ENCODE data around the gene SLAMF1.
"Not testable (repeated sequence)": the region's sequence is repeated elsewhere in the genome, so short reads cannot be mapped to it uniquely, and the experiment has no call there.

The SLAMF1 gene

DNA sequence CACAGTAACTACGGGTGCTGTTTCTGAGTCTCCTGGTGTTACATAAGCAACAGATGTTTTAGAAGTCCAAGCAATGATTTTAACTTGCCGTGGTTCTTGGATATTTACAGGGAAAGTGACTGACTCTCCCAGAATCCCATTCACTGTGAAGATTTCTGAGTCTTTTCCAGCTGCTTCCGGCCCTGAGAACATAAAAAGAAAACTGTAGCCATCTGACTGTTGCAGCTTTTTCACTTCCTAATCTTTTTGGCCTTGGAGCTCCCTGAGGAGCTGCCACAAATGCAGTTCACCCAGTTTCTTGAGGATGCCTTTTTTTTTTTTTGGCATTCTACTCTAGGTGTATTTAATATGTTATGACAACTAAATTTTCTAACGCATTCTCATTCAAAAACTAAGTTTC, 81.3 kb downstream of the SLAMF1 start:
- TF ChIP-seq, protein P1, sequence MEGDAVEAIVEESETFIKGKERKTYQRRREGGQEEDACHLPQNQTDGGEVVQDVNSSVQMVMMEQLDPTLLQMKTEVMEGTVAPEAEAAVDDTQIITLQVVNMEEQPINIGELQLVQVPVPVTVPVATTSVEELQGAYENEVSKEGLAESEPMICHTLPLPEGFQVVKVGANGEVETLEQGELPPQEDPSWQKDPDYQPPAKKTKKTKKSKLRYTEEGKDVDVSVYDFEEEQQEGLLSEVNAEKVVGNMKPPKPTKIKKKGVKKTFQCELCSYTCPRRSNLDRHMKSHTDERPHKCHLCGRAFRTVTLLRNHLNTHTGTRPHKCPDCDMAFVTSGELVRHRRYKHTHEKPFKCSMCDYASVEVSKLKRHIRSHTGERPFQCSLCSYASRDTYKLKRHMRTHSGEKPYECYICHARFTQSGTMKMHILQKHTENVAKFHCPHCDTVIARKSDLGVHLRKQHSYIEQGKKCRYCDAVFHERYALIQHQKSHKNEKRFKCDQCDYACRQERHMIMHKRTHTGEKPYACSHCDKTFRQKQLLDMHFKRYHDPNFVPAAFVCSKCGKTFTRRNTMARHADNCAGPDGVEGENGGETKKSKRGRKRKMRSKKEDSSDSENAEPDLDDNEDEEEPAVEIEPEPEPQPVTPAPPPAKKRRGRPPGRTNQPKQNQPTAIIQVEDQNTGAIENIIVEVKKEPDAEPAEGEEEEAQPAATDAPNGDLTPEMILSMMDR (IDR thresholded peaks at IDR 0.05; ENCODE audit: low read depth, low read length), result no peak
- DNase-seq (ENCODE audit: extremely low read depth, low read depth), result no peak

DNA sequence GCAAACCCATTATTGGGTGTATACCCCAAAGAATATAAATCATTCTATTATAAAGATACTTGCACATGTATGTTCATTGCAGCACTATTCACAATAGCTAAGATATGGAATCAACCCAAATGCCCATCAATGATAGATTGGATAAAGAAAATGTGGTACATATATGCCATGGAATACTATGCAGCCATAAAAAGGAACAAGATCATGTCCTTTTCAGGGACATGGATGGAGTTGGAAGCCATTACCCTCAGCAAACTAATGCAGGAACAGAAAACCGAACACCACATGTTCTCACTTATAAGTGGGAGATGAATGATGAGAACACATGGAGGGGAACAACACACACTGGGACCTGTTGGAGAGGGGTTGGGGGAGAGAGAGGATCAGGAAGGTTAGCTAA, 83.6 kb downstream of the SLAMF1 start:
- DNase-seq (ENCODE audit: extremely low read depth, low read depth), result not testable (repeated sequence)

DNA sequence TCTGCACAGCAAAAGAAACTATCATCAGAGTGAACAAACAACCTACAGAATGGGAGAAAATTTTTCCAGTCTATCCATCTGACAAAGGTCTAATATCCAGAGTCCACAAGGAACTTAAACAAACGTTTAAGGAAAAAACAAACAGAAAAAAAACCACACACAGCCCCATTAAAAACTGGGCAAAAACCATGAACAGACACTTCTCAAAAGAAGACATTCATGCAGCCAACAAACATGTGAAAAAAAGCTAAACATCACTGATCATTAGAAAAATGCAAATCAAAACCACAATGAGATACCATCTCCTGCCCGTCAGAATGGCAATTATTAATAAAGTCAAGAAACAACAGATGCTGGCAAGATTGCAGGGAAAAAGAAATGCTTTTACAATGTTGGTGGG, 84.1 kb downstream of the SLAMF1 start:
- not testable (repeated sequence) for DNase-seq (ENCODE audit: extremely low read depth, low read depth)

GRCh38 chr1:160560806-160561205, 86.0 kb downstream of the SLAMF1 start:
- TF ChIP-seq, protein P1 (IDR thresholded peaks at IDR 0.05; ENCODE audit: low read depth, low read length), result no peak

DNA sequence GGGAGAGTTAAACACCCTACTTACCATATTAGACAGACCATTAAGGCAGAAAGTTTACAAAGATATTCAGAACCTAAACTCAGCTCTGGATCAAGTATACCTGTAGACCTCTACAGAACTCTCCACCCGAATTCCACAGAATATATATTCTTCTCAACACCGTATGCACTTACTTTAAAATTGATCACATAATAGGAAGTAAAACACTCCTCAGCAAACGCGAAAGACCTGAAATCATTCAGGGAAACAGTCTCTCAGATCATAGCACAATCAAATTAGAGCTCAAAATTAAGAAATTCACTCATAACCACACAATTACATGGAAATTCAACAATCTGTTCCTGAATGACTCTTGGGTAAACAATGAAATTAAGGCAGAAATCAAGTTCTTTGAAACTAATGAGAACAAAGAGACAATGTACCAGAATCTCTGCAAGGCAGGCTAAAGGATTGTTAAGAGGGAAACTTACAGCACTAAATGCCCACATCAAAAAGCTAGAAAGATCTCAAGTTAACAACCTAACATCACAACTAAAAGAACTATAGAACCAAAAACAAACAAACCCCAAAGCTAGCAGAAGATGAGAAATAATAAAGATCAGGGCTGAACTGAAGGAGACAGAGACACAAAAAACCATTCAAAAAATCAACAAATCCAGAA, 86.7 kb downstream of the SLAMF1 start:
- no peak for DNase-seq (ENCODE audit: extremely low read depth, low read depth)
- TF ChIP-seq, protein P1 (IDR thresholded peaks at IDR 0.05; ENCODE audit: low read depth, low read length), result no peak

More at GRCh38 chr1:160560806-160561205, 86.0 kb downstream of the SLAMF1 start:
- DNase-seq (ENCODE audit: extremely low read depth, low read depth), result no peak

DNA sequence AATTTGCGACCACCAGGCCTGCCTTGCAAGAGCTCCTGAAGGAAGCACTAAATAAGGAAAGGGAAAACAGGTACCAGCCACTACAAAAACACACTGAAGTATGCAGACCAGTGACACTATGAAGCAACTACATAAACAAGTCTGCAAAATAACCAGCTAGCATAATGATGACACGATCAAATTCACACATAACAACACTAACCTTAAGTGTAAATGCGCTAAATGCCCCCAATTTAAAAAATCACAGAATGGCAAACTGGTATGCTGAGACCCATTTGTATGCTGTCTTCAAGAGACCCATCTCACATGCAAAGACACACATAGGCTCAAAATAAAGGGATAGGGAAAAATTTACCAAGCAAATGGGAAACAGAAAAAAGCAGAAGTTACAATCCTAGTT, 87.4 kb downstream of the SLAMF1 start:
- DNase-seq (ENCODE audit: extremely low read depth, low read depth), result not testable (repeated sequence)

DNA sequence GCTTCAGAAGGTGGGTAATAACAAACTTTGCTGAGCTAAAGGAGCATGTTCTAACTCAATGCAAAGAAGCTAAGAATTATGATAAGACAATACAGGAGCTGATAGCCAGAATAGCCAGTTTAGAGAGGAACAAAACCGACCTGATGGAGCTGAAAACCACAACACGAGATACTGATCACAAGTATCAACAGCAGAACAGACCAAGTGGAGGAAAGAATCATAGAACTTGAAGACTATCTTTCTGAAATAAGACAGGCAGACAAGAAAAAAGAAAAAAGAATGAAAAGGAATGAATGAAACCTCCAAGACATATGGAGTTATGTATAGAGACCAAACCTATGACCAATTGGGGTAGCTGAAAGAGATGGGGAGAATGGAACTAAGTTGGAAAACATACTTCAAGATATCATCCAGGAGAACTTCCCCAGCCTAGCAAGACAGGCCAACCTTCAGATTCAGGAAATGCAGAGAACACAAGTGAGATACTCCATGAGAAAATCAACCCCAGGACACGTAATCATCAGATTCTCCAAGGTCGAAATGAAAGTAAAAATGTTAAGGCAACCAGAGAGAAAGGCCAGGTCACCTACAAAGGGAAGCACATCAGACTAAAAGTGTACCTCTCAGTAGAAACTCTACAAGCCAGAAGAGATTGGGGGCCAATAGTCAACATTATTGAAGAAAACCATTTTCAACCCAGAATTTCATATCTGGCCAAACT, 88.0 kb downstream of the SLAMF1 start:
- TF ChIP-seq, protein P1 (IDR thresholded peaks at IDR 0.05; ENCODE audit: low read depth, low read length), result no peak
- DNase-seq (ENCODE audit: extremely low read depth, low read depth), result no peak
